Spinal cord (tissue), 10 donors: Measurements from ENCODE around the gene SLC30A4. TPM values are rescaled to one million over a fixed set of nuclear protein-coding genes. Genes with fewer than 3 reads are reported as not detected.
A peak's percentile ranks its signal among the peaks of the same experiment; 100 is the strongest.

ENCODE experiments used
- DNase-seq, 6 donors: peaks; one replicate each; pipeline versions ENCODE4 v3.0.0 to v3.0.0-alpha.2; 2013 to 2015; ENCODE audit warnings: low spot score in 6 of 6, low read depth in 4 of 6
- H3K27ac ChIP-seq: one replicate; pipeline ENCODE4 v1.5.1; 2013; ENCODE audit warnings: low read depth, low read length, control low read depth
- H3K27me3 ChIP-seq: one replicate; pipeline ENCODE4 v1.6.1; 2013; ENCODE audit warnings: low read length; ENCODE audit not compliant: control insufficient read depth, insufficient read depth
- H3K36me3 ChIP-seq: one replicate; pipeline ENCODE4 v1.6.1; 2013; ENCODE audit warnings: low read length; ENCODE audit not compliant: control insufficient read depth, insufficient read depth
- H3K4me1 ChIP-seq: one replicate; pipeline ENCODE4 v1.6.1; 2013; ENCODE audit warnings: low read length; ENCODE audit not compliant: control insufficient read depth, insufficient read depth
- H3K4me3 ChIP-seq: one replicate; pipeline ENCODE4 v1.5.1; 2013; ENCODE audit warnings: low read depth, low read length, control low read depth
- H3K9me3 ChIP-seq: one replicate; pipeline ENCODE4 v1.6.1; 2013; ENCODE audit warnings: low read length; ENCODE audit not compliant: control insufficient read depth, insufficient read depth
- WGBS: methylation state at CpG from one replicate; pipeline ENCODE4 v1.1.5; 2013; ENCODE audit warnings: missing lambda C conversion rate; ENCODE audit not compliant: insufficient coverage; 5-methylcytosine and 5-hydroxymethylcytosine counted together
- polyA plus RNA-seq, 2 donors: library from polyadenylated mRNA; unstranded; fragments of 120-200 nt; gene quantifications; one replicate each; pipeline ENCODE4 v1.2.1, GENCODE V29; 2013; ENCODE audit not compliant: insufficient read length in 2 of 2
- total RNA-seq, 2 donors: library from RNA; depleted of rRNA in 1 of 2; stranded (reverse); fragments of 120-200 nt in 1 of 2; fragments of >200 nt in 1 of 2; gene quantifications; one replicate each; pipeline versions ENCODE4 v1.2.3 to v1.2.4, GENCODE V29; 2013 to 2014
- donor health status: healthy.

Gene SLC30A4
- total and polyA plus RNA-seq, 4 donors, result 6.4 to 20.9 (median 9.1) TPM

DNA sequence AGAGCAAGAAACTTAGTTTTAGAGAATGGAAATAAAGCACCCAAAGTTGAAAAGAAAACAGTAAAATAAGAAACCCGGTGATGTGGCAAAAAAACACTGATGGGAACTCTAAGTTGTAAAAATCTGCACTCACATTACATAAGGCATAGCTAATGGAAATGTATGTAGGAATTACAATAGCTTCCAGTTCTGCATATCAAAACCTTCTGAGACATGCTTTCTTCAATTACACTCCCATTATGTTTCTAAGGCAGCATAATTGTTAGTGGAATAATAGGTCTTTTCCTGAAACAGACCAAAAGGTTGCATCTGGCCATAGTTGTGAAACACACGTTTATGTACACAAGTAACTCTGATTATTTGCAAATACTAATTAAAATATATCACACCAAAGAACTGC, 41.4 kb downstream of the SLC30A4 start:
- WGBS, result no CpG with 5 or more reads among the region's 2 CpGs
- H3K4me3 ChIP-seq, result no peak overlapping the region

DNA sequence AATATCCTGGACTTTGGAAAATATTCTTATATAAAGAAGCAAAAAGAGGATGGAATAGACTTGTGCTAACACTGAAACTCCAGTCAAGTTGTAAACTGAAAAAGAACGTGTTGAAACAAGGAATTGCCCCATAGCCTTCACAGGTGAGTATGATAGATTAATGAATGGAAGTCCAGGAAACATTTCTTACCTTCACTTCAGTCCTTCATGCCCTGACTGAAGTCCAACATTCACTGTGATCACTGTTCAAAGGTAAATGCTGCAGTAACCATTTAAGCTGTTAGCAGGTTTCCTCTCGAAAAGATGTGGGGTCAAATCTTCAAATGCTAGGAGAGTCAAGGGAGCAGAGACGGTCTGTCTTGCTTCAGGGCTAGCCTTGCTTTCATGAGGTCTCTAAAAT, 46.1 kb downstream of the SLC30A4 start:
- no peak overlapping the region for H3K4me3 ChIP-seq
- no peak for DNase-seq
- WGBS, result no CpG with 5 or more reads among the region's 3 CpGs
- H3K27me3 ChIP-seq, result no peaks in the 10 kb centered on the region
- H3K36me3 ChIP-seq, result no peaks in the 10 kb centered on the region
- H3K4me1 ChIP-seq, result no peaks in the 10 kb centered on the region
- H3K9me3 ChIP-seq, result no peaks in the 10 kb centered on the region
- H3K27ac ChIP-seq, result no peak overlapping the region

More for the DNA sequence above, 41.4 kb downstream of the SLC30A4 start:
- Histone ChIP-seq H3K27ac (no peak overlapping the region), H3K36me3 (peaks cover 3% of the 10 kb centered on the region), H3K27me3 (no peaks in the 10 kb centered on the region), H3K9me3 (no peaks in the 10 kb centered on the region), H3K4me1 (no peaks in the 10 kb centered on the region)
- no peak for DNase-seq

DNA sequence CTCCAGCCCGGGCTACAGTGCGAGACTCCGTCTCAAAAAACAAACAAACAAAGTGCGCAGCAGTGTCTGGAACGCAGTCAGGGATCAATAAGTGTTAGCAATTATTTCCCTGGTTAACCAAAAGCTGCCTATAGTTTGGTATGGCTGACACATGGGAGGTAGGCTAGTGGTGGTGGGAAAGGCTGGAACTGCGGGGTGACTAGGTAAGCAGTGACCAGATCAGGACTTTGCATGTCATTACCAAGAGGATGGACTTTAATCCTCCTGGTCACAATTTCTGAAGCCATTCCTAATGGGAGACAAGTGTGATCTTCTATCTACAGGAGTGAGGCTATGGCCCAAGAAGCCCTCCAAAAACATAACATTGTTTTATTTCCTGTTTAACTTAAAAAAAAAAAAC, 47.8 kb downstream of the SLC30A4 start:
- no peak for DNase-seq
- no peaks in the 10 kb centered on the region for H3K36me3 ChIP-seq
- no peak overlapping the region for H3K4me3 ChIP-seq
- H3K27me3 ChIP-seq, result no peaks in the 10 kb centered on the region
- no peak overlapping the region for H3K27ac ChIP-seq
- H3K4me1 ChIP-seq, result no peaks in the 10 kb centered on the region
- WGBS, result 93% methylated on average over 5 of the region's 6 CpGs
- H3K9me3 ChIP-seq, result no peaks in the 10 kb centered on the region

DNA sequence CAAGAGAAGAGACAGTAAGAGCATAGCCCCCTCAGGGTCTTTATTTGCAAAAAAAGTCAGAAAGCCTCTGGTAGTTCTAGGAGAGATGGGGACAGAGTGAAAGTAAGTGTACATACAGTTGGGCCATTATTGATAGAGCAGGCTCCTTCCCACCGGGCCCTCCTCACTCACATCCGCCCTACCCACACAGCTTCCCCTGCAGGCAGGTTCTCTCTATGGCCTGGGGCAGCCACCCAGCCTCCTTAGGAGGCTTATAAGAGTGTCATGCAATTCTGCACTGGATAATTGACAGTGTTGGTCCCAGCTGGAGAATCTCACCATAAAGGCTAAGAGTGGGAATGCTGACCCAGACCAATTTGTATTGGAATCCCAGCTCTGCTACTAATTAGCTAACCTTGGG, 49.5 kb downstream of the SLC30A4 start:
- no peak for DNase-seq
- Histone ChIP-seq H3K27me3 (no peaks in the 10 kb centered on the region), H3K4me3 (no peak overlapping the region), H3K4me1 (no peaks in the 10 kb centered on the region), H3K9me3 (no peaks in the 10 kb centered on the region), H3K36me3 (no peaks in the 10 kb centered on the region), H3K27ac (no peak overlapping the region)
- no CpG with 5 or more reads among the region's 2 CpGs for WGBS

DNA sequence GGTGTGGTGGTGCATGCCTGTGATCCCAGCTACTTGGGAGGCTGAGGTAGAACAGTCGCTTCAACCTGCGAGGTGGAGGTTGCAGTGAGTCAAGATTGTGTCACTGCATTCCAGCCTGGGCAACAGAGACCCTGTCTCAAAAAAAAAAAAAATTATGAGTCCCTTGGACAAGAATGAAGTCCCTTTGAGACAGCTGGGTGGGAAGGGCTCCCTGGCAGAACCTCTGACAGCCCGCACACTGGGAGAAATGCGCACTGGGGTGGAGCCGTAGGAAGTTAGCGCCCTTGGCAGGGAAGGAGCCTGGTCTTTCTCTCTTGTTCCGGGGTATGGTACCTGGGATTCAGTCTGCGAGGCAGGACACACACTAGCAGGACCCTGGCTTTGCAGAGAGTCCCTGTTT, 51.4 kb downstream of the SLC30A4 start:
- Histone ChIP-seq H3K4me1 (no peaks in the 10 kb centered on the region), H3K36me3 (no peaks in the 10 kb centered on the region), H3K9me3 (no peaks in the 10 kb centered on the region), H3K4me3 (no peak overlapping the region), H3K27me3 (no peaks in the 10 kb centered on the region), H3K27ac (no peak overlapping the region)
- DNase-seq, result no peak
- 81% methylated on average over 5 of the region's 8 CpGs for WGBS

DNA sequence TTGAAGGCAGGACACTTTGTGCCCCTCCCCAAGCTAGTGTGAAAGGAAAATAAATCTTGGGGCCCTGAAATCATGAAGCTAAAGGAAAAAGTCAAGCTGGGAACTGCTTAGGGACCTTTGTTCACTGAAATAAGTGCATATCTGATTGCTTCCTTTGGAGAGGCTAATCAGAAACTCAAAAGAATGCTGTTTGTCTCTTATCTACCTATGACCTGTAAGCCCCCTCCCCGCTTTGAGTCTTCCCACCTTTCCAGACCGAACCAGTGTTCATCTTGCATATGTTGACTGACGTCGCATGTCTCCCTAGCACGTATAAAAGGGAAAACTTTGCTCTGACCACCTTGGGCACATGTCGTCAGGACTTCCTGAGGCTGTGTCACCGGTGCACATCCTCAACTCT, 53.1 kb downstream of the SLC30A4 start:
- no peaks in the 10 kb centered on the region for H3K9me3 ChIP-seq
- no peaks in the 10 kb centered on the region for H3K4me1 ChIP-seq
- no peak overlapping the region for H3K4me3 ChIP-seq
- no peak overlapping the region for H3K27ac ChIP-seq
- DNase-seq, result no peak
- 39% methylated on average over 7 of the region's 7 CpGs for WGBS
- no peaks in the 10 kb centered on the region for H3K27me3 ChIP-seq
- H3K36me3 ChIP-seq, result no peaks in the 10 kb centered on the region

DNA sequence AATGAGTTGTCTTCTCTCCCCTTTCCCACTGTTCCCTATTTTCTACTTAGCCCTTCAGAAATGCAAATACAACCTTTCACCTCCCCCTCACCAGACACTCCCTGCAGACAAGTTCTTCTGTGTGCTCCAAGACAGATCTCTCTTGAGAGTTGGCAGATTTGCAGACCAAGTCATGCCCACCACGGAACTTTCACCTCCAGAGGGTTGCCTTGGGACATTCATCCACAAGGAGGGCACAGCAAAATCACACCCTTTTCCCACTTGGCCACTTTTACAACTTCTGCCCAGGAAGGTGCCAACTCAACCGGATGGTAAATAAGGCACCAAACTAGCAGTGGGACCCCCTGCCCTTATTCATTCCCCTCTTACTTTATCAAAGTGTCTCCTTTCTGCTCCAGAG, 53.5 kb downstream of the SLC30A4 start:
- no peaks in the 10 kb centered on the region for H3K36me3 ChIP-seq
- 4% methylated on average over 2 of the region's 2 CpGs for WGBS
- DNase-seq, result no peak
- no peaks in the 10 kb centered on the region for H3K4me1 ChIP-seq
- no peak overlapping the region for H3K4me3 ChIP-seq
- no peaks in the 10 kb centered on the region for H3K9me3 ChIP-seq
- H3K27me3 ChIP-seq, result no peaks in the 10 kb centered on the region
- no peak overlapping the region for H3K27ac ChIP-seq

DNA sequence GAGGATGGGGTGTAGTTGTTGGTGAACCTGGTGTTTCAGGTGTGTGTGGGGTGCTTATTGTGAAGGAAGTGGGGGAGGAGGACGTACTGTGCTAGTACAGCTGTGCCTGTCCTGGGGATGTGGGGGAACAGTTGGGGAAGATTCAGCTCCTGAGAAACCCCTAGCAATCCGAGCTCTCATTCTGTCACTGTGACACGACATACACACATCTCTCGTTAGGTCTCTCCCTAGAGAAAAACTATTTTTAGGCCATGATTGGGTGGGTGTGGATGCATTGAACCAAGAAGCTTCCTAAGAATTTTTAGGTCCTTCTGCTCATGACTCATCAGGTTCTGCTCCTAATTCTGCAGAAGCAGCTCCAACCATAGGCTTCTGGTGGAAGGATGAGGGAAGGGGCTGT, 54.3 kb downstream of the SLC30A4 start:
- no peaks in the 10 kb centered on the region for H3K27me3 ChIP-seq
- no peaks in the 10 kb centered on the region for H3K9me3 ChIP-seq
- DNase-seq, result no peak
- no peaks in the 10 kb centered on the region for H3K36me3 ChIP-seq
- H3K4me1 ChIP-seq, result no peaks in the 10 kb centered on the region
- WGBS, result 71% methylated on average over 1 of the region's 4 CpGs
- H3K27ac ChIP-seq, result no peak overlapping the region
- no peak overlapping the region for H3K4me3 ChIP-seq

DNA sequence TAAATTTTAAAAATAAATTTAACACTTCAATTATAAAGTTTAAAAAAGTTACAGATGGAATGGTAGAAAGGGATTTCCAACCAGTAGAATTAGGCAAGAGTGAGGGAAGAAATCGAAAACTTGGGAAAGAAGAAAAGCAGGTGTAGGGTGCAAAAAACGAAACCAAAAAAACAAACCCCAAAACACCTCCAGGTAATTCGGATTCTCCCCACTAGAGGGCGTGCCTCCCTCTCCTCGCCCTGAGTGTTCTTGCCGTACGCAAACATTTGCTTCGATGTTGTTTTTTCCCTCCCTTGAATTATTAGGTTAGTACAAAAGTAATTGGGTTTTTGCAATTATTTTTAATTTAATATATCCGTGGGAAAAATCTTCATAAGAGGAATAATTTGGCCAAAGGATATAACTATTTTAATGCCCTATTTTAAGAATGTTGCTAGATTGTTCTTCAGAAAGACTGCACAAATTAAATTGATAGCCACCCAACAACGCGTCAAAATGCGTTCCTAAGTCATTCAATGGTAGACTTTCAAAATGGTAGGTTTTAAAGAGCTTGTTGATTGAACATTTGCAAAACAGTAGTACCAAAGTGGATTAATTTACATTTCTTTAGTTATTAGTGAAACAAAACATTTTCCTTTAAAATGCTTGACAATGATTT, 63.7 kb downstream of the SLC30A4 start:
- peak; percentile 44 to 82 (median 56) for DNase-seq
- H3K36me3 ChIP-seq, result no peaks in the 10 kb centered on the region
- no peaks in the 10 kb centered on the region for H3K9me3 ChIP-seq
- no CpG with 5 or more reads among the region's 12 CpGs for WGBS
- peaks cover 3% of the 10 kb centered on the region for H3K4me1 ChIP-seq
- no peaks in the 10 kb centered on the region for H3K27me3 ChIP-seq
- no peak overlapping the region for H3K27ac ChIP-seq
- peak overlapping the region; percentile 36 for H3K4me3 ChIP-seq

DNA sequence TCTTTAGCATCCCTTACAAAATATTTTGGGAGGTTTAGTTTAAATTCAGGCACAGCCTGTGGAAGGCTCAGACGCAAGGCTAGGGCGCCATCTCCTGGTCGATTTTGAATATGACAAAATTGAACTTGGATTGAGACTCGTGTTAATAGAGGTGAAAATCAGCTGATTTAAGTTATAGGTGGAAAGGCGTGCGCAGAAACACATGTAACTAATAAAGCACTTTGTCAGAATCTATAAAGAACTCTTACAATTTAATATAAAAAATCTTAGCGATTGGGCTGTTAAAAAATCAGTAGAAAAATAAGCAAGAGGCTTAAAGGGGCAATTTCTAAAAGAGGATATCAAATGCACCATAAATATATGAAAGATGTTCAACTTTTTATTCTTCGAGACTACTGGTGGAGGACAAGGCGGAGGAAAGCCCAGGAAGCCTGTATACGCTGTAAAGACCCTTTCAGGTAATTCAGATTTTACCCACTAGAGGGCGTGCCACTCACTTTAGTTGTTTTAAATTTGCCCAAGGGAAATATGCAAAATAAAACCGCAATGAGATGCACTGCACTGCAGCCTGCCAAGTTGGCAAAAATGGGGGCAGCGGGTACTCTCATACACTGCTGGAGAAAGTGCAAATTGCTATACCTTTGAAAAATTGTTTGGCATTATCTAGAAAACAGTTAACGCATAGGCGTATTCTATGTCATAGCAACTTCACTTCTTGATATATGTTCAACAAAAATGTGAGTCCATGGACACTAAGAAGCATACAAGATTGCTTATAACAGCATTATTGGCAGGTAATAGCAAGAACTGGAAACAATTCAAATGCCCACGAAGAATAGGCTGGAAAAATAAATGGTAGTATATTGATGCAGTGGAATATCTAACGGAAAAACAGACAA, 64.7 kb downstream of the SLC30A4 start:
- no peaks in the 10 kb centered on the region for H3K9me3 ChIP-seq
- peak overlapping the region; percentile 36 for H3K4me3 ChIP-seq
- peak overlapping the region; percentile 62 for H3K27ac ChIP-seq
- WGBS, result 0% methylated on average over 7 of the region's 17 CpGs
- peaks cover 3% of the 10 kb centered on the region for H3K4me1 ChIP-seq
- H3K27me3 ChIP-seq, result no peaks in the 10 kb centered on the region
- H3K36me3 ChIP-seq, result no peaks in the 10 kb centered on the region
- DNase-seq, result peak; percentile 67 to 95 (median 74)
